CD4-positive, alpha-beta T cell treated with Interferon alpha-2 for 1 hour (primary cell): ENCODE measurements around the gene ZNF107.
"Not testable (repeated sequence)": the region's sequence is repeated elsewhere in the genome, so short reads cannot be mapped to it uniquely, and the experiment has no call there.

Experiments used
- DNase-seq, 2 donors: peaks; one replicate each; pipeline ENCODE4 v3.0.0-alpha.2; 2020 to 2022

Gene ZNF107

GRCh38 chr7:64738403-64738802 is 72.5 kb downstream of the ZNF107 start:
- DNase-seq: not testable (repeated sequence)

- DNase-seq: not testable (repeated sequence)
Observed at GRCh38 chr7:64738953-64739352, 73.0 kb downstream of the ZNF107 start.

- no peak for DNase-seq
Observed at GRCh38 chr7:64744680-64745079, 78.7 kb downstream of the ZNF107 start.

GRCh38 chr7:64747802-64748201 is 81.9 kb downstream of the ZNF107 start:
- DNase-seq: no peak

- DNase-seq: no peak
Observed at GRCh38 chr7:64753032-64753431, 87.1 kb downstream of the ZNF107 start.

- DNase-seq: no peak
Observed at GRCh38 chr7:64755865-64756264, 89.9 kb downstream of the ZNF107 start.

GRCh38 chr7:64758151-64758550 is 92.2 kb downstream of the ZNF107 start:
- DNase-seq: no peak
